Measurements from ENCODE around the gene TUBD1. TPM values are rescaled to one million over a fixed set of nuclear protein-coding genes. Genes with fewer than 3 reads are reported as not detected.

The TUBD1 gene
- 2.9 and 4.0 TPM in 2 replicates for total RNA-seq (2014; rRNA removed; shearing (Covaris generic))

GRCh38 chr17:59892924-59893675, at the start of gene TUBD1, which contains the start of gene RPS6KB1:
Gene TUBD1 (minus strand): TSS chr17:59892943. CDS start chr17:59891002, 1,941 bp downstream.
Gene RPS6KB1 (plus strand): TSS chr17:59893121. CDS start chr17:59893185, 64 bp downstream.

Small RNA genes lying within 50 kb of the gene (small RNA-seq; reads per million reads assigned to genes)
- gene RNU6-450P (not detected), gene RPS29P21 (not detected)

Other genes starting within 250 kb of the TUBD1 start
- gene PTRH2, start 185.5 kb downstream of the TUBD1 start, total RNA-seq (2014; rRNA removed; shearing (Covaris generic)), result 73.0 and 77.1 TPM in 2 replicates
- gene VMP1, start 185.3 kb downstream of the TUBD1 start, total RNA-seq (2014; rRNA removed; shearing (Covaris generic)), result 150 and 183 TPM in 2 replicates
- 23.0 and 25.6 TPM in 2 replicates for gene RPS6KB1, start 178 bp upstream of the TUBD1 start, total RNA-seq (2014; rRNA removed; shearing (Covaris generic))
- gene RNFT1, start 71.8 kb upstream of the TUBD1 start, total RNA-seq (2014; rRNA removed; shearing (Covaris generic)), result 14.5 and 17.1 TPM in 2 replicates
- 15.6 and 18.1 TPM in 2 replicates for gene HEATR6, start 186.0 kb upstream of the TUBD1 start, total RNA-seq (2014; rRNA removed; shearing (Covaris generic))